SK-N-SH treated with all-trans-retinoic acid at 6 μM for 48 hours (cell line): ENCODE measurements around the gene MEIS1.
A peak's percentile ranks its signal among the peaks of the same experiment; 100 is the strongest.

Source experiments
- ATAC-seq: fragments of 200-7000 bp; cut with Tn5 transposase; 3 replicates; pipeline ENCODE4 v1.9.1; 2020; ENCODE audit warnings: mild to moderate bottlenecking, moderate library complexity
- BACH2 ChIP-seq: fragments of 250-450 bp; sonication (Bioruptor Pico); IDR thresholded peaks from 2 replicates; pipeline ENCODE4 v1.9.0; 2021; ENCODE audit warnings: mild to moderate bottlenecking, borderline replicate concordance
- CREB5 ChIP-seq: fragments of 250-450 bp; sonication (Bioruptor Pico); IDR thresholded peaks from 2 replicates; pipeline ENCODE4 v1.5.1; 2020; ENCODE audit warnings: low read depth, mild to moderate bottlenecking, moderate library complexity
- CSDC2 ChIP-seq: fragments of 250-450 bp; sonication (Bioruptor Pico); IDR thresholded peaks from 2 replicates; pipeline ENCODE4 v1.5.0; 2020; ENCODE audit warnings: mild to moderate bottlenecking, moderate library complexity
- CSRNP3 ChIP-seq: fragments of 250-450 bp; sonication (Bioruptor Pico); IDR thresholded peaks from 2 replicates; pipeline ENCODE4 v1.5.1; 2021; ENCODE audit warnings: mild to moderate bottlenecking, moderate library complexity
- ESRRG ChIP-seq: fragments of 250-450 bp; sonication (Bioruptor Pico); IDR thresholded peaks from 2 replicates; pipeline ENCODE4 v1.6.1; 2021; ENCODE audit warnings: mild to moderate bottlenecking
- GLIS3 ChIP-seq: fragments of 250-450 bp; sonication (Bioruptor Pico); IDR thresholded peaks from 2 replicates; pipeline ENCODE4 v1.5.0; 2020; ENCODE audit warnings: mild to moderate bottlenecking, moderate library complexity
- ISL1 ChIP-seq: fragments of 250-450 bp; sonication (Bioruptor Pico); IDR thresholded peaks from 2 replicates; pipeline ENCODE4 v2.1.2; 2022; ENCODE audit warnings: mild to moderate bottlenecking, moderate library complexity
- OSR1 ChIP-seq: fragments of 250-450 bp; sonication (Bioruptor Pico); IDR thresholded peaks from 2 replicates; pipeline ENCODE4 v1.8.0; 2022; ENCODE audit warnings: moderate library complexity, mild to moderate bottlenecking, inconsistent platforms
- PATZ1 ChIP-seq: fragments of 250-450 bp; sonication (Bioruptor Pico); IDR thresholded peaks from 2 replicates; pipeline ENCODE4 v1.8.0; 2020; ENCODE audit warnings: mild to moderate bottlenecking, moderate library complexity, borderline replicate concordance
- POU6F1 ChIP-seq: fragments of 250-450 bp; sonication (Bioruptor Pico); IDR thresholded peaks from 2 replicates; pipeline ENCODE4 v1.8.0; 2021; ENCODE audit warnings: low read depth, mild to moderate bottlenecking, moderate library complexity, borderline replicate concordance
- PPARA ChIP-seq: fragments of 250-450 bp; sonication (Bioruptor Pico); IDR thresholded peaks from 2 replicates; pipeline ENCODE4 v1.5.0; 2020; ENCODE audit warnings: mild to moderate bottlenecking, borderline replicate concordance
- RARB ChIP-seq: fragments of 250-450 bp; sonication (Bioruptor Pico); IDR thresholded peaks from 2 replicates; pipeline ENCODE4 v1.8.0; 2021; ENCODE audit warnings: mild to moderate bottlenecking, moderate library complexity
- SNAI2 ChIP-seq: fragments of 250-450 bp; sonication (Bioruptor Pico); IDR thresholded peaks from 2 replicates; pipeline ENCODE4 v1.5.0; 2020; ENCODE audit warnings: mild to moderate bottlenecking, moderate library complexity
- TCF4 ChIP-seq: fragments of 250-450 bp; sonication (Bioruptor Pico); IDR thresholded peaks from 2 replicates; pipeline ENCODE4 v1.8.0; 2021; ENCODE audit warnings: mild to moderate bottlenecking, moderate library complexity, borderline replicate concordance
- TOX ChIP-seq: fragments of 250-450 bp; sonication (Bioruptor Pico); IDR thresholded peaks from 2 replicates; pipeline ENCODE4 v1.8.0; 2021; ENCODE audit warnings: mild to moderate bottlenecking, moderate library complexity, borderline replicate concordance
- ZC3H10 ChIP-seq: fragments of 250-450 bp; sonication (Bioruptor Pico); IDR thresholded peaks from 2 replicates; pipeline ENCODE4 v1.5.1; 2021; ENCODE audit warnings: mild to moderate bottlenecking, moderate library complexity
- ZFP3 ChIP-seq: fragments of 250-450 bp; sonication (Bioruptor Pico); IDR thresholded peaks from 2 replicates; pipeline ENCODE4 v1.5.0; 2020; ENCODE audit warnings: mild to moderate bottlenecking, moderate library complexity
- ZFP30 ChIP-seq: fragments of 450-650 bp; formaldehyde crosslinking; IDR thresholded peaks from 2 replicates; pipeline ENCODE4 v1.5.0; 2022; ENCODE audit warnings: mild to moderate bottlenecking, moderate library complexity
- ZNF565 ChIP-seq: fragments of 450-650 bp; formaldehyde crosslinking; conservative IDR thresholded peaks from 2 replicates; pipeline ENCODE4 v1.5.0; 2020; ENCODE audit warnings: low read depth, mild to moderate bottlenecking, moderate library complexity

MEIS1 gene

GRCh38 chr2:66460031-66460430 lies 25.1 kb downstream of the MEIS1 start:
- no peak for ATAC-seq
- TF ChIP-seq CREB5 (CRISPR knock-in tag) (no peak), TOX (no peak), ESRRG (CRISPR knock-in tag) (no peak), ZFP3 (CRISPR knock-in tag) (no peak)

GRCh38 chr2:66461001-66461663 lies 26.2 kb downstream of the MEIS1 start:
- TF ChIP-seq ESRRG (CRISPR knock-in tag) (no peak), POU6F1 (CRISPR knock-in tag) (no peak), TCF4 (no peak), PATZ1 (CRISPR knock-in tag) (no peak)
- ATAC-seq = no peak

GRCh38 chr2:66461664-66462500 lies 27.0 kb downstream of the MEIS1 start:
- ATAC-seq = no peak
- peak; percentile 15; the same call in 1 of the 2 replicates for TF ChIP-seq ISL1
- TF ChIP-seq ZFP30 (CRISPR knock-in tag) = no peak
- TF ChIP-seq SNAI2 (CRISPR knock-in tag) = no peak

GRCh38 chr2:66462501-66462825 lies 27.5 kb downstream of the MEIS1 start:
- TF ChIP-seq BACH2 (CRISPR knock-in tag) = no peak
- TF ChIP-seq PPARA = no peak
- no peak for TF ChIP-seq SNAI2 (CRISPR knock-in tag)
- no peak for TF ChIP-seq CSDC2 (CRISPR knock-in tag)
- no peak for TF ChIP-seq ZFP30 (CRISPR knock-in tag)
- TF ChIP-seq OSR1 (CRISPR knock-in tag) = no peak
- no peak for TF ChIP-seq RARB (CRISPR knock-in tag)
- TF ChIP-seq POU6F1 (CRISPR knock-in tag) = no peak
- no peak for TF ChIP-seq CSRNP3
- TF ChIP-seq GLIS3 (CRISPR knock-in tag) = no peak
- TF ChIP-seq CREB5 (CRISPR knock-in tag) = no peak
- TF ChIP-seq PATZ1 (CRISPR knock-in tag) = no peak
- TF ChIP-seq TCF4 = no peak
- no peak for TF ChIP-seq ZNF565
- no peak for TF ChIP-seq ZC3H10 (CRISPR knock-in tag)
- TF ChIP-seq, all 23 proteins: peak for 0
- ATAC-seq = no peak
